ENCODE data around the gene PACRG. TPM values are rescaled to one million over a fixed set of nuclear protein-coding genes. Genes with fewer than 3 reads are reported as not detected.

Gene PACRG
- total and polyA plus RNA-seq, 2 of the 4 experiments (the other 2 are of a cell fraction), result not detected

- no peak overlapping the region for H2BK15ac ChIP-seq (ENCODE audit: low read depth, low read length)
- no peak overlapping the region for H2AFZ ChIP-seq (replicated peaks; ENCODE audit: low read length, poor library complexity)
- no peaks in the 10 kb centered on the region for H3K27me3 ChIP-seq (ENCODE audit: control insufficient read depth, insufficient read depth, low read length)
- no peak overlapping the region for H4K8ac ChIP-seq (ENCODE audit: low read depth in 2 of 2, low read length in 2 of 2)
- peaks cover 7% of the 10 kb centered on the region for H3K9me3 ChIP-seq (ENCODE audit: control insufficient read depth, insufficient read depth, low read length)
- ChIA-PET POLR2A (ENCODE audit: unreplicated experiment) (no interaction called here), CTCF (no interaction called here)
- H3K23ac ChIP-seq (ENCODE audit: low read depth, low read length), result no peak overlapping the region
- TF ChIP-seq CEBPB (IDR thresholded peaks at IDR 0.05; ENCODE audit: low read depth, low read length) (no peak), USF2 (IDR thresholded peaks at IDR 0.05; ENCODE audit: low read depth, low read length) (no peak), CTCF (conservative IDR thresholded peaks at IDR 0.05; ENCODE audit: low read depth, low read length) (no peak), RFX5 (IDR thresholded peaks at IDR 0.05; ENCODE audit: low read depth, low read length) (no peak), BHLHE40 (IDR thresholded peaks at IDR 0.05; ENCODE audit: low read depth, low read length) (no peak), MXI1 (IDR thresholded peaks at IDR 0.05; ENCODE audit: borderline replicate concordance, low read depth, low read length) (no peak), POLR2A (IDR thresholded peaks at IDR 0.05; ENCODE audit: low read depth, low read length) (no peak), ELK1 (IDR thresholded peaks at IDR 0.05; ENCODE audit: borderline replicate concordance, low read depth, low read length) (no peak), MAFK (IDR thresholded peaks at IDR 0.05; ENCODE audit: low read depth, low read length) (no peak), MAZ (IDR thresholded peaks at IDR 0.05; ENCODE audit: borderline replicate concordance, low read depth, low read length) (no peak), FOS (IDR thresholded peaks at IDR 0.05; ENCODE audit: low read depth, low read length) (no peak)
- H4K20me1 ChIP-seq (ENCODE audit: insufficient read depth, low read length), result no peaks in the 10 kb centered on the region
- no peak overlapping the region for H3K4me3 ChIP-seq (ENCODE audit: insufficient read depth, low read depth, low read length)
- H2AK5ac ChIP-seq (ENCODE audit: low read depth, low read length), result no peak overlapping the region
- H3K9me1 ChIP-seq (ENCODE audit: insufficient read depth, low read length), result no peaks in the 10 kb centered on the region
- H4K5ac ChIP-seq (ENCODE audit: low read depth, low read length), result no peak overlapping the region
- WGBS, 2 experiments (ENCODE audit: extremely low coverage in 2 of 2, insufficient read length in 1 of 2), result no CpG with 5 or more reads among the region's 1 CpG
- no peak overlapping the region for H3K56ac ChIP-seq (ENCODE audit: extremely low read depth, insufficient read depth, low read length)
- H3K4me2 ChIP-seq (ENCODE audit: low read depth, low read length), result no peak overlapping the region
- ATAC-seq (ENCODE audit: low read depth) (no peak), DNase-seq (no peak)
- no peaks in the 10 kb centered on the region for H3K36me3 ChIP-seq (ENCODE audit: control insufficient read depth, insufficient read depth, low read length)
- no peak overlapping the region for H2BK20ac ChIP-seq (ENCODE audit: low read depth, low read length)
- H3K18ac ChIP-seq (ENCODE audit: low read depth, low read length), result no peak overlapping the region
- no peak overlapping the region for H4K91ac ChIP-seq (ENCODE audit: insufficient read depth, low read depth, low read length)
- H2BK120ac ChIP-seq (ENCODE audit: low read depth, low read length), result no peak overlapping the region
- dilution Hi-C loops (cut with HindIII; ENCODE audit: low sequenced_read_pairs, unreplicated experiment), result no loop called here
- H3K27ac ChIP-seq (ENCODE audit: insufficient read depth, low read length), result no peak overlapping the region
- H3K14ac ChIP-seq (replicated peaks; ENCODE audit: low read depth, low read length), result no peak overlapping the region
- no peak overlapping the region for H2BK5ac ChIP-seq (ENCODE audit: low read depth, low read length, poor library complexity, severe bottlenecking)
- no peaks in the 10 kb centered on the region for H3K79me1 ChIP-seq (ENCODE audit: low read depth in 1 of 2, low read length in 2 of 2)
- H2AK9ac ChIP-seq (replicated peaks; ENCODE audit: low read depth, low read length, poor library complexity), result no peak overlapping the region
- no peaks in the 10 kb centered on the region for H3K4me1 ChIP-seq (ENCODE audit: control insufficient read depth, insufficient read depth, low read length)
- no TSS peak for BruUV-seq (replicated peaks)
- no peak overlapping the region for H3K9ac ChIP-seq (ENCODE audit: low read depth, low read length)
- intact Hi-C loops (cut with micrococcal nuclease), result no loop called here
- in situ Hi-C loops (cut with MboI; ENCODE audit: low sequenced_read_pairs), result no loop called here
- H3K4ac ChIP-seq (ENCODE audit: low read depth, low read length), result no peak overlapping the region
Observed at GRCh38 chr6:163214259-163214658, 486.5 kb downstream of the PACRG start.
